GM19452 (cell line): ENCODE measurements around the gene SCARF1.

Source experiments
- ATAC-seq: cut with Tn5 transposase; IDR thresholded peaks from one replicate; pipeline ENCODE4 v1.9.1; 2021; ENCODE audit not compliant: unreplicated experiment

The SCARF1 gene

DNA sequence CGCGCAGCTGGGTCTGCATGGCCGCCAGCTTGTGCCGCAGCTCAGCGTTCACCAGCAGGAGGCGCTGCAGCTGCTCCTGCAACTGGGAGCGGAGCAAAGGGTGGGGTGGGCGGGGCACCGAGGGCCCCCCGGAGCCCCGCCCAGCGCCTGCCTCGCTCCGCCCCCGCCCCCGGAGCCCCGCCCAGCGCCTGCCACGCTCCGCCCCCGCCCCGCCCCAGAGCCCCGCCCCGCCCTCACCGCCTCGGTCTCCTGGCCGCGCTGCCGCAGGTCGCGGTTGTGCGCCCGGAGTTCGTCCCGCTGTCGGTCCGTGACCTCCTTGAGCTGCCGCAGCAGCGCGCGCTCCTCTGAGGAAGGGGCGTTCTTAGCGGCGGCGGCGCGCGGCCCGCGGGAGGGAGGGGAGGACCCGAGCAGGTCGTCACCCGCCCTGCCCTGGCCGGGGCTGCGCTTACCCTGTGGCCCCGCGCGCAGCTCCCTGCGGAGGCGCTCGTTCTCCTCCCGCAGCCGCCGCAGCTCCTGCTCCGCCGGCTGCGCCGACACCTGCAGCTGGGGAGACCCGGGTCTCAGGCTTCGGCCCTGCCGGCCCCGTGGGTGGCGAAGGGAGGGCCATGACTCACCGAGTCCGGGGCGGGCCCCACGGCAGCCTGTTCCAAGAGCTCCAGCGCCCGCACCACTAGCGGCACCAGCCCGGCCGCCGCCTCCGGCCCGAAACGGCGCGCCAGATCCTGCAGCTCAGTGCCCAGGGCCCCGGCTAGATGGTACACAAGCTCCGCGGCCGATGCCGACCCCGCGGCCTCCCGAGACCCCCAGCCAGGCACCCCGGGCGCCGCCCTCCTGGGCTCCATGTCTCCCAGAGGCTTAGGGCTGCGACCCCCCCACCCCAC, 3.7 kb upstream of the SCARF1 start:
- ATAC-seq = peak; percentile 44

DNA sequence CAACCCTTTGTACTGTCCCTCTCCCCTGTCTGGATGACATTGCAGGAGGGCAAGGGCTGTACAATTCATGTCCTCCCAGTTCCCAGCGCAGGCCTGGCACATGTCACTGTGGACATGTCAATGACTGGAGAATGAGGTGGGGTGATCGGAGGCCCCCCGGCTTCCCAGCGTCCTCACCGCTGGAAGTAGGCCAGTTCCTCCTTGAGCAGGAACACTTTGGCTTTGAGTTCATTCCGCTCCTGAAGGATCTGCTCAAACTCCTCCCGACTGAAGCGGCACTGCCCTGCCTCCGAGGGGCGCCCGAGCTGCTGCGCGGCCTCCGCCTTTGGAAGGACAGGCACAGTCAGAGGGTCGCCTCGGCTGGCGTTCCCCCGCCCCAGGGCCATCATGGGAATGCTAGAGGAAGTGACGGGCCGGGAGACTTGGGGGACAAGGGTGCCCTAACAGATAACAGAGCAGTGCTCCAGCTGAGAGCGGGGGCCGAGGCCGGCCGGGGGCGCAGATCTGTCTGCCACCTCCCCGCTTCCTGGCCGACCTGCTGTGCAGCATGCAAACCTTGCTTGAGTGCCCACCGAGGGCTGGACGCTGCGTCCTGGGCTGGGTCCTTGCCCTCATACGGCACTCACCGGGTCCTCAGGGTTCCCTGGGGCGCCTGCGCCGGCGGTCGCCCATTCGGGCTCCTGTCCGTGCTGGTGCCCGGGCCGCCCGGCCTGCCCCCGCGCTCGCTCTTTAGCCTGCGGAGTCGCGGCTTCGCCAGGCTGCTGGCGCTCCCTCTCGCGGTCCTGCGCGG, 2.8 kb upstream of the SCARF1 start:
- peak; percentile 55 for ATAC-seq

DNA sequence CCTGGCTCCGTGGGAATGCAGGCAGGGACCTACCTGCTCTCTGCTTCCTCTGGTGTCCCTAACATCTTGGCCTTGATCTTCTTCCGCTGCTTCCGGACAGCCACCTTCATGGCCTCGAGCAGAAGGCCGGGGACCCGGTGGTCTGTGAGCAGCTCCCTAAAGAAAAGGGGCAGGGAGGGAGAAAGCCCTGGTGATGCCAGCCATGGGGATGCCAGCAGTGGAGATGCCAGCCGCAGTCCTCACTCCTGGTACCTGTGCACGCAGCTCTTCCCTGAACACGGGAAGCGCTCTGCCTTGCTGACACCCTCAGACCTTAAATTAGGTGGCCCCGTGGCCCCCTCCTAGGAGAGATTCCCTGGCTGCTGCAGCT, 2.3 kb upstream of the SCARF1 start:
- ATAC-seq = no peak

DNA sequence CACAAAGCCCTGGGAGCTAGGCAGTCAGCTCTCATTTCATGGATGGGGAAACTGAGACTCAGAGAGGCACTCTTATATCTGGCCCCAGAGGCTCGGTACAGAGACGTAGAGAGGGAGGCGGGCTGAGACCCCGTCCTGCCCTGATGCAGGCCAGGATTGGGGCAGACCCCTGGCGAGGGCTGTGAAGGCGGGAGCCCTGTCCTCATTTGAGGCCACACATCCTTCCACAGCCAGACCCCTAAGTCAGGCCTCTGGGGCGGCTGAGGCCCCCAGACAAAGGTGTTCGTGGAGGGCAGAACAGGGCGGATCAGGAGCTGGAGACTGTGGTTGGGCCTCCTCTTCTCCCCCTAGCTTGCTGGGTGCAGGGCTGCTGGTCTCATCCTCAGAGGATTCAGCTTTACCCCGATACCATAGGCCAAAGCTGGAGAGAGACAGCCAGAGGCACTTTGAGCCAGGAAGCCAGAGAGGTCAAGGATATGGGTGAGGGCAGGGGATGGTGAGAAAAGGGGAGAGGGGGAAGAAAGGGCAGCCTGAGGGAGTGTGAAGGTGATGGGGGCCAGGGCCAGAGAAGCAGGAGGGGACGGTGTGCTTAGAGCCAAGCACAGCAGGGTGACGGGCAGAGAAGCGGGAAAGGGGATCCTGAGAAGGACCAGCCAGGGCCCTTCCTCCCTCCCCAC, 805 bp upstream of the SCARF1 start:
- no peak for ATAC-seq

DNA sequence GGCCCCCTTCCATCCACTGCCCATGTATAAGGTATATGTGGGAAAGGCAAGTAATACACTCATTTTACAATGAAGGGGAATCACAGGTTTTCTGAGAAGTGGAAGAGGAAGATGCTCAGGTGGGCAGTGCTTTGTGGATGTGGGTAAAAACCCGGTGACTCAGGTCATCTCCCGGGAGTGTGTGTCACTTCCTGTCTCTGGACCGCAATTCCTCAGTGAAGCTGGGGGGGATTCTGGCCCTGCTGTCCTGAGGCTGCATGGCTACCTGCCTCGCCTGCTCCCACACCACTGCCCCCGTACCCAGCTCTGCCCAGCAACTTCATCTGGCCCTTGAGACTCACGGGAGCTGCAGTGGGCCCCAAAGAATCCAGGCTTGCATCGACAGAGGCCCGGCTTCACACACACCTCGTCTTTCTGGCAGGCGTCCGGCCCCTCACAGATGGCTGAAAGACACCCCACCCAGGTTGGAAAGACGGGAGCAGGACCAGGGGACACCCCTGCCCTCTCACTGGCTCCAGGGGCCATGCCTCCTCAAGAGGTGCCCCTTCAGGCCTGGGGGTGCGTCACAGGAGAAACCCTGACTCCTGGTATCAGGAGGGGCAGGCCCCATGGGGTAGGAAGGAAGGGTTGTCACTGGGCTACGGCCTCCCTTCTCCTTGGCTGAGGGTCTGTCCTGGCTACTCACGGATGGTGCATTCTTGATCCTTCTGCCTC, 882 bp downstream of the SCARF1 start:
- no peak for ATAC-seq

DNA sequence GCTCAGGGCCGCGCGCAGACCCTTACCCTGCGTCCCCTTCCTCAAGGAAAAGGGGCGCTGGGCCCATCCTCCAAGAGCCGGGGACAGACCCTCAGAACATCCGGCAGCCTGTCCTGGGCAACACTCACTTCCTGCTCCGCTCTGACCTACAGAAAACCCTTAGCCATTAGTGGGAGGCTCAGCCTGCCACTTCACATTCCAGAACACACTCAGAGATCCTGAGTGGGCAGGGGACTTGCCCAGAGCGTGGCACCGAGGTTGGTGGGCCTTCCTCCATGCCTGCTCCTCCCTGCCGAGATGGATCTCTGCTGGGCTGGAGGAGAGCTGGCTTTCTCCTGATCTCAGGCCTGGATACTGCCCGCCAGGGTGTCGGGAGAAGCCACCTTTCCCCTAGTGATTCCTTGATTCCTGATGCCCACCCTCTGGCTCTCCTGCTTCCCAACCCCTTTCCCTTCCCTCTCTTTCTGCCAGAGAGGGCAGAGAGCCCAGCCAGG, 1.5 kb downstream of the SCARF1 start:
- ATAC-seq = no peak

DNA sequence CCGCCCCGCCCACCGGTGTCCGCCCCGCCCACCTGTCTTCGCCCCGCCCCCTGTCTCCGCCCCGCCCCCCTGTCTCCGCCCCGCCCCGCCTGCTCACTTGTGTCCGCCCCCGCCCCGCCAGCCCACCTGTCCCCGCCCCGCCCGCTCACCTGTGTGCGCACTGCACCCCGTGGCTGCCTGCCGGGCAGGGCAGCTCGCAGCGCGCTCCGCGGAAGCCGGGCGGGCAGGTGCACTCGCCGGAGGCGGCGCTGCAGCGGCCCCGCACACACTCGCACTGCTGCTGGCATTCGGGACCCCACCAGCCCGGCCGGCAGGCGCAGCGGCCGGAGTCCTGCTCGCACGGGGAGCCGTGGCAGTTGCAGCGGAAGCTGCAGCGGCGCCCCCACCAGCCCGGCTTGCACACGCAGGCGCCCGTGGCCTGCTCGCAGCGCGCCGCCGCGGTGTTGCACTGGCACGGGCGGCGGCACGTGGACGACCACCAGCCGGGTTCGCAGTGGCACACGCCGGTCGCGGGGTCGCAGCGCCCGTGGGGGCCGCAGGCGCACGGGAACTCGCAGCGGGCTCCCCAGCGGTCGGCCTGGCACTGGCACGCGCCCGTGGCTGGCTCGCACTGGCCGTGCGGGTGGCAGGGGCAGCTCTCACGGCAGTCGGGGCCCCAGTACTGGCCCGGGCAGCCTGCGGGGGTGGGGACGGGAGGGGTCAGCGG, 2.1 kb downstream of the SCARF1 start:
- ATAC-seq = no peak

DNA sequence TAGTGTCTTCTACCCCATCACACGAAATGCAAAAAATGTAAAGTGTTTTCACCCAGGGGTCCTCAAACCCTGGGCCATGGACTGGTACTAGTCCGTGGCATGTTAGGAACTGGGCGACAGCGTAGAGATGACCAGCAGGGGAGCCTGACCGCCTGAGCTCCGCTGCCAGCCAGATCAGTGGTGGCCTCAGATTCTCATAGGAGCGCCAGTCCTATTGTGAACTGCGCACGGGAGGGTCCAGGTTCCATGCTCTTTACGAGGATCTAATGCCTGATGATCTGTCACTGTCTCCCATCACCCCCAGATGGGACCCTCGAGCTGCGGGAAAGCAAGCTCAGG, 4.5 kb downstream of the SCARF1 start:
- no peak for ATAC-seq

DNA sequence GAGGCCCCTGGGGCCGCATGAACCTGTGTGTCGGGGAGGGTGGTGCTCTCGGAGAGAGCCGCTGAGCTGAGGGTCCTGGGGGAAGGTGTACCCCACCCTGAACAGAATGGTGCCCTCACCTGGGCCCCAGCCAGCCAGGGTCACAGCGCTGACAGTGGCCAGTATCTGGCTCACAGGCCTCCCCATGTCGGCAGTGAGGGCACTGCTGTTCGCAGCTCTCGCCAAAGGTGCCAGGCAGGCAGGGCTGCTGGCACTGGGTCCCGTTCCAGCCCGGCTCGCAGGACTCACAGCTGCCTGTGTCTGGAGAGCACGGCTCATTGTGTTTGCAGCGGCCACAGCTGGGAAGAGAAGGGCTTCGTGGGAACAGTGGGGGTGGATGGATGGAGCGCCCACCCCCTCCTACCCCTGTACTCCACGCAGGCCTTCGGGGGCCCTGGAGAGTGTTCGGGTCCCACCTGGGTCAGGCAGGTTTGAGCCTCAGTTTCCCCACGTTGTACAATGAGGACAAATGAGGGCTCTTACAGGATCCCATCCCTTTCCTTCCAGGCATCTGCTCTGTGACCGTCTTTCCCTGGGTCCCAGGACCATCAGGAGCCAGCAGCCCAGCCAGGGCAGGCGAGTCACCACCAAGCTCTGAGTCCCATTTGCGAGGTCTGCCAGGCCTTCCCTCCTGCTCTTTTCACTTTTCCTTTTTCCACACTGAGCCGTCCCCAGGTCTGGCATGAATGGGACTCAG, 5.0 kb downstream of the SCARF1 start:
- ATAC-seq = no peak

DNA sequence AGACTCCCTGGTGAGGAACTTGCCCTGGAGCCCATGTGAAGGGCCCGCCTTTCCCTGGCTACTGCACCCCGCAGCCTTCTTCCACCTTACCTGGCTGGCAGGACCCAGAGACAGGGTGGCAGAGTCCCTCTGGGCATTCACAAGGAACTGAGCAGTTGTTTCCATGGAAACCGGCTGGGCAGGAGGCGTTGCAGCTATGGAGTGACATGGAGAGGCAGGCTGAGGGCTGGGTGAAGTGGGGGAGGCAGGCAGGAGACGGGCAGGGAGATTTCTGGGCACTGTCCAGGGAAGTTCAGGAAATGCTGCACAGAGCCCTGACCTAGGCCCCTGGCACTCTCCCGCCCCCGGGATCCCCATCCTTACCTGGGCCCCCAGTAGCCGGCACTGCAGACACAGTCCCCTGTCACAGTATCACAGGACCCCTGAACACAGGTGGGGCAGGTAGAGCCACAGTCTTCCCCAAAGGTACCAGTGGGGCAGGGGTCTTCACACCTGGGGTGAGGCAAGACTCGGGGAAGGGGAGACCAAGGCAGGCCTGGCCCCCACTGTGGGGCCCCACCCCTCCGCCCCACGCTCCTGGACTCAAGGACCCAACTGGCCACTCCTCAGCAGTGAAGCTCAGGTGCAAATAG, 5.9 kb downstream of the SCARF1 start:
- ATAC-seq = no peak

DNA sequence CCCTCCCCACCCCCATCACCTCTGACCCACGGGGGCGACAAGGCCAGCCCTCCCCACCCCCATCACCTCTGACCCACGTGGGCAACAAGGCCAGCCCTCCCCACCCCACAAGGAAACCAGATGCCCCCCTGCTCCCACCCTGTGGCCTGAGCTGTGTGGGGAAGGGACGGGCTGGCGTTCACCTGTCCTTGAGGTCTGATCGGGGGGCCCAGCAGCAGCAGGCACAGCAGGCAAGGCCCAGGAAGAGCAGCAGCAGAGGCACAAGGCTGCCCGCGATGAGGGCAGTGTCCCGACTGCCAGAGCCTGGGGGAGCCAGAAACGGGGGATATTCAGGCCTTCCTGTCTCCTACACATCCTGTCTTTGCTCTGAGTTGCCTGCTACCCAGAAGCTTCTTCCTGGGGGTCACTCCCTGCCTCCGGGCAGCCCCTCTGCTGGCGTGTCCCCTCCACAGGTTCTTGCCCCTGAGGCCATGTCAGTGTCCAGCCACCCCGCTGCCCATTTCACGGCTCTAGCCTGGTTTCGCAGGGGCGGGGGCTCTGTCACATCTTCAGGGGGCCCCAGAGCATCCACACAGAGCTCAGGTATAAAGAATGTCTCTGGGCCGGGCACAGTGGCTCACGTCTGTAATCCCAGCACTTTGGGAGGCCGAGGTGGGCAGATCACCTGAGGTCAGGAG, 6.8 kb downstream of the SCARF1 start:
- no peak for ATAC-seq

DNA sequence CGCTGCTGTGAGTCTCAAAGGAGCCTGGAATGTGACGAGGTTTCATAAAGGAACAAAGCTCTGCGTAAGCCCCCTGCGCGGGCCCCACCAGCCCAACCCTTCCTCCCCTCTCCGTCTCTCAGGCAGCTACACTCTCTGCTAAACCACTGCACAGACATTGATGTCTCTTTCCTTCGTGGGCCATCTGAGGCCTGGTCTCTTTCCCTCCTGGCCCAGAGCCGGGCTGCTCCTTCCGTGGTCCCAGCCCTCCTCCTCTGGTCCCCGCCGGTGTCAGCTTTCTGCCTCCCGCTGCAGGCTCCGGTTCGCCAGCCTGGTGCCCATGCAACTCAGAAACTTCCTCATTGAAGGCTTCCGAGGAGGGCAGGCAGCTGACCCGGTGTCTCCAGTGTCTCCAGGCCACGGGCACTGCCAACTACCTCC, 7.4 kb downstream of the SCARF1 start:
- ATAC-seq = no peak

DNA sequence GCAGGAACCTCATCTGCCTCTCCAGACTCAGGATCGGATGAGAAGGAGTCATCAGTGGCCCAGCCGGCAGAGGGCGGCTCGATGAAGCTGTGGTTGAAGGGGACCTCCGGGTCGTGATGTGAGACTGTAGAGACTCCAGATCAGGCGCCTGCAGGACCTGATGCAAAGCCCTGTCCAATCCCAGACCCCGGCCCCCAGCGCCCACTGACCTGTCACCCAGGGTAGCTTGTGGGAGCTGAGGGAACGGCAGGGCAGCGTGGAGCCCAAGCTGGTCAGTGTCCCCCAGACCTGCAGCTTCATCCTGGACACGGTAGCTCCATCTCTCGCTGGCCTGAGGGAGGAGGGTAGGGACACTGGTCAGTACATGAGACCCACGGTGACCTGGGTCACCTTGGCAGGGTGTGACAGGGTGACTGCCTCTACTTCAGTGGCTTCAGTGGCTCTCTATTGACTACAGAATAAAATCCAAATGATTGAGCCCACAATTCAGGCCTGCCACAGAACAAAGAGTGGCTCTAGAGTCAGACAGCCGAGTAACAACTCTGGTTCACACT, 8.7 kb downstream of the SCARF1 start:
- ATAC-seq = no peak

DNA sequence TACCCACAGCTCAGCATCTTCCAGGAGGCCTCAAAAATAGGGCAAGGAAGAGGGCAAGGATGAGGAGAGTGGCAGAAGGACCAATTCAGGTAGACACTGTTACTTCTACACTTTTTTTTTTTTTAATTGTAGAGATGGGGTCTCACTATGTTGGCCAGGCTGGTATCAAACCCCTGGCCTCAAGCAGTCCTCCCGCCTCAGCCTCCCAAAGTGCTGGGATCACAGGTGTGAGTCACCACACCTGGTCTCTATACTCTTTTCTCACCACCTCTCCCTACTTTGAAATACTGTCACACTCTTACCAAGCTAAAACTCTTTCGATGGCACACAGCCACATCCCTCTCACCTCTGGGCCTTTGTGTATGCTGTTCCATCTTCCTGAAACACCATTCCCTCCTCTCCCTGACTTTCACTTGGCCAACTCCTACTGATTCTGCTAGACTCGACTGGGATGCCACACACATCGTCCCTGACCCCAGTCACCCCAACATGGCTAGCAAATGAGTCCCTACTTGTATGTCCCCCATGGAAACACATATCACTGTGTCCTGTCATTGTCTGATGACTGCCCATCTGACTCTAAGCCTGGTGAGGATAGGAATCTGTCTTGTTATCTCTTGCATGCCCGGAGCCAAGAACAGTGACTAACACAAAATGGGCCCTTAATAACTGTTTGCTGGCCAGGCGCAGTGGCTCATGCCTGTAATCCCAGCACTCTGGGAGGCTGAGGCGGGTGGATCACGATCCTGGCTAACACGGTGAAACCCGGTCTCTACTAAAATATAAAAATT, 9.7 kb downstream of the SCARF1 start:
- ATAC-seq = no peak

DNA sequence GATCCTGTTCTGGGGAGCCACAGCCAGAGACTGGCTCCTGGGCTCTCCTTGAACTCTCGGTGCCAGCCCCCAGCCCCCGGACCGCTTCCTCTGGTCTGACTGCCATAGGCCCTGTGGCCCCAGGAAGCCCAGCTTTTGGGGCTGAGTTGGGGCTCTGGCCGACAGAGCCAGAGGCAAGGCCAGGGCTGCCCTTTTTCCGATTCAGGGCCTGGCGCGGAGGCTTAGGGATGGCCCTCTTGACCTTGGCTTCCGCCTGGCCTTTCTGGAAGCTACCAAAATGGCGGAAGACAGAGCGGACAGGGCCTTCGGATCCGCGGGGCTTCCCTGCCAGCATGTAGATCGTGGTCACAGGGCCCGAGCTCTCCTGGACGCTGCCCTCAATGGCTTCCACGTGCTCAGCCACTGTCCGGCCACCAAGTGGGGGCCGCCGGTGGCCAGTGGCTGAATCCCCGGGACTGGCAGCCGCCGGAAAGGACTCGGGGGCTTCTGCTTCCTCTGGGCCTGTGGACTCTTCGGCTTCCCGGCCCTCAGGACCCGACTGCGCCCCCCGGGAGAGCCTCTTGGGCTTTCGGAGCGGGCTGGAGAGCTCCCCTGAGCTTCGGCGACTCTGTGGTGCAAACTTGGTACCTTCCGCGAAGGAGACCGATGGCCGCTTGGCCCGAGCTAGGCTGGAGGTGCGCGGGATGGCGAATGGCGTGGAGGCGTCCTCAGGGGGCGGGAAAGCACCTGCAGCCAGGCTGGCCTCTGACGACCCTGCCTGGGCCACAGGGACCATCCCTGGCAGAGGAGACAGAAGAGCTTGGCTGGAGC, 10.5 kb downstream of the SCARF1 start:
- no peak for ATAC-seq

DNA sequence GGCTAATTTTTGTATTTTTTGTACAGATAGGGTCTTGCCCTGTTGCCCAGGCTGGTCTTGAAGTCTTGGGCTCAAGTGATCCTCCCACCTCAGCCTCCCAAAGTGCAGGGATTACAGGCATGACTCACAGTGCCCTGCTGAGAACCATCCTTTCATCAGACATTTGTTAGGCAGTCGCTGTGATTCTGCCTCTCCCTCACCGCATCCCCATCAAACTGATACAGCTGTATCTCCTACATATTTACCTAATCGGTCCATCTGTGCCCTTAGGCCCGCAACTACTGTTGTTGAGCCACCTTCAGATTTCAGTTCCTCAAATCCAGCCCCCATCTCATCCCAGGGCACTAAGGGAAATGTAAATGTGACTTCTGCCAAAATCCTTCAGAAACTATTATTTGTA, 14.9 kb downstream of the SCARF1 start:
- no peak for ATAC-seq
